D721Med (cell line): ENCODE results near the gene ZBTB7C.

Experiments
- DNase-seq: peaks from one replicate; pipeline ENCODE4 v3.0.0; 2011; ENCODE audit warnings: low spot score; ENCODE audit not compliant: insufficient read length
- FAIRE-seq: peaks from 2 replicates; lab custom pipeline; 2011; peaks lifted over from hg19 to GRCh38; lab: Jason Lieb, UNC
- CTCF ChIP-seq: IDR thresholded peaks from 2 replicates; pipeline ENCODE4 v1.5.1; 2012; ENCODE audit warnings: mild to moderate bottlenecking, control low read depth; ENCODE audit not compliant: insufficient read depth; ENCODE audit errors: missing control alignments

Gene ZBTB7C

GRCh38 chr18:48090021-48090420 lies 319.2 kb downstream of the ZBTB7C start:
- no peak for TF ChIP-seq CTCF
- FAIRE-seq (no peak), DNase-seq (no peak)

GRCh38 chr18:48085781-48086487 lies 323.2 kb downstream of the ZBTB7C start:
- no peak for TF ChIP-seq CTCF
- DNase-seq (no peak), FAIRE-seq (no peak)

- FAIRE-seq (no peak), DNase-seq (no peak)
- no peak for TF ChIP-seq CTCF
Measured at GRCh38 chr18:48084858-48085257, 324.3 kb downstream of the ZBTB7C start.

- no peak for DNase-seq
- no peak for FAIRE-seq
- TF ChIP-seq CTCF, result no peak
Measured at GRCh38 chr18:48084041-48084757, 325.0 kb downstream of the ZBTB7C start.

- no peak for TF ChIP-seq CTCF
Measured at GRCh38 chr18:48080546-48080945, 328.6 kb downstream of the ZBTB7C start.

GRCh38 chr18:48079885-48080284 lies 329.3 kb downstream of the ZBTB7C start:
- DNase-seq (no peak), FAIRE-seq (no peak)
- TF ChIP-seq CTCF, result no peak

More at GRCh38 chr18:48080546-48080945, 328.6 kb downstream of the ZBTB7C start:
- FAIRE-seq (no peak), DNase-seq (no peak)

GRCh38 chr18:48078448-48078847 lies 330.7 kb downstream of the ZBTB7C start:
- DNase-seq (no peak), FAIRE-seq (no peak)
- TF ChIP-seq CTCF, result no peak
